D721Med (cell line): ENCODE results near the gene ATP6AP1.

Source experiments
- DNase-seq: peaks from one replicate; pipeline ENCODE4 v3.0.0; 2011; ENCODE audit warnings: low spot score; ENCODE audit not compliant: insufficient read length
- FAIRE-seq: peaks from 2 replicates; lab custom pipeline; 2011; peaks lifted over from hg19 to GRCh38; lab: Jason Lieb, UNC
- CTCF ChIP-seq: IDR thresholded peaks from 2 replicates; pipeline ENCODE4 v1.5.1; 2012; ENCODE audit warnings: mild to moderate bottlenecking, control low read depth; ENCODE audit not compliant: insufficient read depth; ENCODE audit errors: missing control alignments

The ATP6AP1 gene

GRCh38 chrX:154426916-154427770, 1.3 kb upstream of the ATP6AP1 start:
- DNase-seq, result no peak
- FAIRE-seq, result no peak
- no peak for TF ChIP-seq CTCF

- no peak for TF ChIP-seq CTCF
- FAIRE-seq (no peak), DNase-seq (no peak)
These were observed 1.2 kb downstream of the ATP6AP1 start for GRCh38 chrX:154429711-154430110.

GRCh38 chrX:154430479-154430878, 2.0 kb downstream of the ATP6AP1 start:
- FAIRE-seq (no peak), DNase-seq (no peak)
- TF ChIP-seq CTCF, result no peak

- DNase-seq, result no peak
- no peak for TF ChIP-seq CTCF
- FAIRE-seq, result no peak
These were observed 2.4 kb downstream of the ATP6AP1 start for GRCh38 chrX:154430916-154431315.

- TF ChIP-seq CTCF, result no peak
- FAIRE-seq (no peak), DNase-seq (no peak)
These were observed 2.9 kb downstream of the ATP6AP1 start for GRCh38 chrX:154431341-154431740.

- DNase-seq (no peak), FAIRE-seq (no peak)
- TF ChIP-seq CTCF, result no peak
These were observed 3.7 kb downstream of the ATP6AP1 start for GRCh38 chrX:154432210-154432609.

GRCh38 chrX:154433605-154434004, 5.1 kb downstream of the ATP6AP1 start:
- FAIRE-seq, result no peak
- DNase-seq, result no peak
- TF ChIP-seq CTCF, result no peak
